ENCODE data around the gene IL3RA. TPM values are rescaled to one million over a fixed set of nuclear protein-coding genes. Genes with fewer than 3 reads are reported as not detected.

Gene IL3RA
- polyA plus RNA-seq, 1 of the 3 experiments (the other 2 are of a cell fraction), result not detected

DNA sequence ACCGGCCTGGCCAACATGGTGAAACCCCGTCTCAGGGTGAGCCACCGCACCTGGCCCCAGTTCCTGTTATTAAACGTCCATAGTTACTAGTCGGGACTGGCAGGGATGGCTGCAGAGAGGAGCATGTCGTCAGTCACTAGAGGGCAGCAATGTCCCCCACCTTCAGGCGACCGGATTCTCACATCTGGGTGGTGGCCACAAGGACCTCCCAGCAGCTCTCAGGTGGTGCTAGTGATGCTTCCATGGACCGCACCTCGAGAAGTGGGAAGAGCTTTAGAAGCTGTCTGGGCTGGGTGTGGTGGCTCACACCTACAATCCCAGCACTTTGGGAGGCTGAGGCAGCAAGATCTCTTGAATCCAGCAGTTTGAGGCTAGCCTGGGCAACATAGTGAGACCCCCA lies 13.3 kb upstream of the IL3RA start:
- H3K9me3 ChIP-seq, result no peaks in the 10 kb centered on the region
- DNase-seq, result peak; percentile 38
- 2% methylated on average over 9 of the region's 10 CpGs for WGBS (ENCODE audit: low lambda C conversion rate)

DNA sequence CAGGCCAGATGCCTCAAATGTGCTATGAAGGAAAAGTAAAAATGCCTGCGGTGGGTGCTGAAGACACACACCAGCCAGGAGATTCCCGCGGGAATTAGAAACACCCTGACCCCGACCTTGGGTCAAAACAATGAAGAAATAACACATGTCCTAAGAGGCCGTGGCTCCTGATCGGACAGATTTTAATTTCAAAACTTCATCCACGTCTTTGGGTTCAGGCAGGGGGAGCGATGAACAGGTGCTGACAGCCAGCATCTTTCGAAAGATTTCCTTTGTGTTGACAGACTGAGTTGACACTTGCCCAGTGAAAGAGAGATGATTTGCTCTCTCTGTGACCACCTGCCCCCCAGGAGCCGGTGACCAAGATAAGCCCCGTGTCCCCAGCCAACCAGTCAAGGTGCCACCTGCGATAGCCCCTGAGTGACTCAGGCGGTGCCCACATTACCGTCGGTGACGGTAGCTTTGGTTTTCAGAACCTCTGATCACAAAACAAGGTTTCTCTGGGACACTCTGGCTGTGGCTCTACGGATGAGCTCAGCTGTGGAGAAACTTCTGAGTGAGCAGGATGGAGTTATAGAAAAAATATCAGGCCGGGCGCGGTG lies 11.0 kb upstream of the IL3RA start:
- no peaks in the 10 kb centered on the region for H4K20me1 ChIP-seq (ENCODE audit: insufficient read depth)
- CTCF ChIA-PET, result no interaction called here
- H3K27ac ChIP-seq (ENCODE audit: low read depth in 2 of 2, low read length in 1 of 2), result no peak overlapping the region
- DNase-seq, result no peak
- no peaks in the 10 kb centered on the region for H3K9me3 ChIP-seq
- H3K36me3 ChIP-seq (replicated peaks in 1 of 2; ENCODE audit: control insufficient read depth in 1 of 2, insufficient read depth in 2 of 2, low read length in 1 of 2), result no peaks in the 10 kb centered on the region
- H2AFZ ChIP-seq (ENCODE audit: low read depth), result no peak overlapping the region
- peaks cover 22% of the 10 kb centered on the region; the same call in 1 of the 2 replicates for H3K27me3 ChIP-seq (ENCODE audit: insufficient read depth)
- no peaks in the 10 kb centered on the region for H3K9me2 ChIP-seq
- H3K9ac ChIP-seq, result no peak overlapping the region
- no peaks in the 10 kb centered on the region for H3K79me2 ChIP-seq (ENCODE audit: insufficient read depth)
- POLR2A ChIA-PET, result no interaction called here
- no peaks in the 10 kb centered on the region for H3K4me1 ChIP-seq (ENCODE audit: control insufficient read depth in 1 of 2, insufficient read depth in 2 of 2, low read depth in 1 of 2, low read length in 1 of 2)
- H3F3A ChIP-seq (replicated peaks; ENCODE audit: insufficient read depth), result no peaks in the 10 kb centered on the region
- TF ChIP-seq GABPA (IDR thresholded peaks at IDR 0.05; ENCODE audit: low read depth) (no peak), YY1 (IDR thresholded peaks at IDR 0.05; ENCODE audit: low read depth) (no peak)
- TF ChIP-seq, protein P1, sequence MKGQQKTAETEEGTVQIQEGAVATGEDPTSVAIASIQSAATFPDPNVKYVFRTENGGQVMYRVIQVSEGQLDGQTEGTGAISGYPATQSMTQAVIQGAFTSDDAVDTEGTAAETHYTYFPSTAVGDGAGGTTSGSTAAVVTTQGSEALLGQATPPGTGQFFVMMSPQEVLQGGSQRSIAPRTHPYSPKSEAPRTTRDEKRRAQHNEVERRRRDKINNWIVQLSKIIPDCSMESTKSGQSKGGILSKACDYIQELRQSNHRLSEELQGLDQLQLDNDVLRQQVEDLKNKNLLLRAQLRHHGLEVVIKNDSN (IDR thresholded peaks at IDR 0.05; ENCODE audit: borderline replicate concordance, low read depth), result no peak
- no peak overlapping the region for H3K4me2 ChIP-seq
- WGBS (ENCODE audit: low lambda C conversion rate), result 30% methylated on average over 19 of the region's 20 CpGs
- no peak overlapping the region for H3K4me3 ChIP-seq (ENCODE audit: low read depth in 2 of 2, low read length in 1 of 2)

More for the DNA sequence above, 13.3 kb upstream of the IL3RA start:
- POLR2A ChIA-PET, result no interaction called here
- H3K4me2 ChIP-seq, result no peak overlapping the region
- TF ChIP-seq, protein P2, sequence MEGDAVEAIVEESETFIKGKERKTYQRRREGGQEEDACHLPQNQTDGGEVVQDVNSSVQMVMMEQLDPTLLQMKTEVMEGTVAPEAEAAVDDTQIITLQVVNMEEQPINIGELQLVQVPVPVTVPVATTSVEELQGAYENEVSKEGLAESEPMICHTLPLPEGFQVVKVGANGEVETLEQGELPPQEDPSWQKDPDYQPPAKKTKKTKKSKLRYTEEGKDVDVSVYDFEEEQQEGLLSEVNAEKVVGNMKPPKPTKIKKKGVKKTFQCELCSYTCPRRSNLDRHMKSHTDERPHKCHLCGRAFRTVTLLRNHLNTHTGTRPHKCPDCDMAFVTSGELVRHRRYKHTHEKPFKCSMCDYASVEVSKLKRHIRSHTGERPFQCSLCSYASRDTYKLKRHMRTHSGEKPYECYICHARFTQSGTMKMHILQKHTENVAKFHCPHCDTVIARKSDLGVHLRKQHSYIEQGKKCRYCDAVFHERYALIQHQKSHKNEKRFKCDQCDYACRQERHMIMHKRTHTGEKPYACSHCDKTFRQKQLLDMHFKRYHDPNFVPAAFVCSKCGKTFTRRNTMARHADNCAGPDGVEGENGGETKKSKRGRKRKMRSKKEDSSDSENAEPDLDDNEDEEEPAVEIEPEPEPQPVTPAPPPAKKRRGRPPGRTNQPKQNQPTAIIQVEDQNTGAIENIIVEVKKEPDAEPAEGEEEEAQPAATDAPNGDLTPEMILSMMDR (IDR thresholded peaks at IDR 0.05), result peak; percentile 49
- TF ChIP-seq ZBTB33 (IDR thresholded peaks at IDR 0.05; ENCODE audit: borderline replicate concordance, low read depth), result no peak
- no peak overlapping the region for H3K27ac ChIP-seq (ENCODE audit: low read depth in 2 of 2, low read length in 1 of 2)
- CTCF ChIA-PET, result no interaction called here
- H3K4me3 ChIP-seq (ENCODE audit: low read depth in 2 of 2, low read length in 1 of 2), result no peak overlapping the region
- H2AFZ ChIP-seq (ENCODE audit: low read depth), result no peak overlapping the region
- no peaks in the 10 kb centered on the region for H4K20me1 ChIP-seq (ENCODE audit: insufficient read depth)
- no peaks in the 10 kb centered on the region for H3F3A ChIP-seq (replicated peaks; ENCODE audit: insufficient read depth)
- no peaks in the 10 kb centered on the region; the same call in 1 of the 2 replicates for H3K27me3 ChIP-seq (ENCODE audit: insufficient read depth)
- no peaks in the 10 kb centered on the region for H3K79me2 ChIP-seq (ENCODE audit: insufficient read depth)
- H3K9me2 ChIP-seq, result no peaks in the 10 kb centered on the region
- no peak overlapping the region for H3K9ac ChIP-seq
- H3K4me1 ChIP-seq (ENCODE audit: control insufficient read depth in 1 of 2, insufficient read depth in 2 of 2, low read depth in 1 of 2, low read length in 1 of 2), result no peaks in the 10 kb centered on the region
- H3K36me3 ChIP-seq (replicated peaks in 1 of 2; ENCODE audit: control insufficient read depth in 1 of 2, insufficient read depth in 2 of 2, low read length in 1 of 2), result no peaks in the 10 kb centered on the region

Data from SK-N-SH (cell line).